K562 (cell line): ENCODE data around the gene NPIPB2. TPM values are rescaled to one million over a fixed set of nuclear protein-coding genes. Genes with fewer than 3 reads are reported as not detected.

Experiments used
- BMI1 ChIP-seq: fragments of 150-350 bp; IDR thresholded peaks from 2 replicates; pipeline ENCODE4 v1.6.1; 2014; ENCODE audit warnings: low read length
- CREBBP ChIP-seq: IDR thresholded peaks from one replicate; pipeline ENCODE4 v1.6.1; 2012; ENCODE audit warnings: low read depth, mild to moderate bottlenecking, control low read depth, inconsistent platforms, low read length
- GABPA ChIP-seq: fragments of 200-800 bp; sonication (Bioruptor generic); conservative IDR thresholded peaks from 2 replicates; pipeline ENCODE4 v1.6.1; 2016; ENCODE audit warnings: low read depth, missing genetic modification characterization, missing compliant biosample characterization
- KDM1A ChIP-seq, 2 experiments: fragments of 450-650 bp; IDR thresholded peaks; 2 replicates each; pipeline ENCODE4 v1.6.1; 2016; ENCODE audit warnings: mild to moderate bottlenecking in 2 of 2
- REST ChIP-seq, 2 experiments: fragments of 450-650 bp; formaldehyde crosslinking in 1 of 2; IDR thresholded peaks; 2 replicates each; pipeline versions ENCODE4 v1.4.0 to v1.6.1; 2014 to 2020; ENCODE audit warnings: mild to moderate bottlenecking in 2 of 2, borderline replicate concordance in 1 of 2, low read depth in 1 of 2
- TAF7 ChIP-seq: fragments of 450-650 bp; IDR thresholded peaks from 2 replicates; pipeline ENCODE4 v1.6.1; 2016; ENCODE audit warnings: missing genetic modification characterization, missing compliant biosample characterization
- TBL1XR1 ChIP-seq, 2 experiments: IDR thresholded peaks; 2 replicates each; pipeline ENCODE4 v1.6.1; 2012; ENCODE audit warnings: improper control_type of control experiment in 2 of 2, low read length in 2 of 2, mild to moderate bottlenecking in 1 of 2
- ZNF174 ChIP-seq: fragments of 250-450 bp; sonication (Bioruptor Pico); IDR thresholded peaks from 2 replicates; pipeline ENCODE4 v1.4.0; 2020; ENCODE audit warnings: mild to moderate bottlenecking
- ZNF253 ChIP-seq: fragments of 250-450 bp; sonication (Bioruptor Pico); conservative IDR thresholded peaks from 2 replicates; pipeline ENCODE4 v1.6.1; 2021; ENCODE audit warnings: mild to moderate bottlenecking
- polyA plus RNA-seq, 8 experiments: library from polyadenylated mRNA; depleted of rRNA in 4 of 8; stranded (reverse) in 5 of 8; unstranded in 3 of 8; fragments of >200 nt; fragmentation: Nextera tagmentation in 2 of 8; fragmentation: Illumina TruSeq in 1 of 8; extraction: Ambion mirVana in 2 of 8; extraction: Trizol in 1 of 8; gene quantifications; 2 replicates each; pipeline versions ENCODE4 v1.2.1 to v1.2.3, GENCODE V29; 2011 to 2014; ENCODE audit warnings: inconsistent platforms in 1 of 8, missing spikeins in 1 of 8
- total RNA-seq, 7 experiments: library from RNA; depleted of rRNA in 6 of 7; stranded (reverse); fragments of >200 nt in 6 of 7; fragmentation: Illumina TruSeq in 2 of 7; extraction: Trizol in 2 of 7; gene quantifications; 2 replicates each; pipeline versions ENCODE4 v1.2.1 to v1.2.3, GENCODE V29; 2011 to 2021; ENCODE audit warnings: low replicate concordance in 1 of 7
- TF ChIP-seq, protein P1 (sequence below): sonication (generic); formaldehyde crosslinking; IDR thresholded peaks from 2 replicates; pipeline ENCODE4 v1.8.1; 2023; ENCODE audit warnings: mild to moderate bottlenecking, missing genetic modification reagents
- TF ChIP-seq, protein P2 (sequence below): sonication (generic); formaldehyde crosslinking; IDR thresholded peaks from 2 replicates; pipeline ENCODE4 v1.8.0; 2022; ENCODE audit warnings: missing genetic modification reagents, mild to moderate bottlenecking, moderate library complexity, borderline replicate concordance

NPIPB2 gene
- total and polyA plus RNA-seq, 9 of the 15 experiments (the other 6 are each of a cell fraction or from before 2014, with no cell fraction given) = 0.21 to 2.9 (median 1.6) TPM; not detected in 1

DNA sequence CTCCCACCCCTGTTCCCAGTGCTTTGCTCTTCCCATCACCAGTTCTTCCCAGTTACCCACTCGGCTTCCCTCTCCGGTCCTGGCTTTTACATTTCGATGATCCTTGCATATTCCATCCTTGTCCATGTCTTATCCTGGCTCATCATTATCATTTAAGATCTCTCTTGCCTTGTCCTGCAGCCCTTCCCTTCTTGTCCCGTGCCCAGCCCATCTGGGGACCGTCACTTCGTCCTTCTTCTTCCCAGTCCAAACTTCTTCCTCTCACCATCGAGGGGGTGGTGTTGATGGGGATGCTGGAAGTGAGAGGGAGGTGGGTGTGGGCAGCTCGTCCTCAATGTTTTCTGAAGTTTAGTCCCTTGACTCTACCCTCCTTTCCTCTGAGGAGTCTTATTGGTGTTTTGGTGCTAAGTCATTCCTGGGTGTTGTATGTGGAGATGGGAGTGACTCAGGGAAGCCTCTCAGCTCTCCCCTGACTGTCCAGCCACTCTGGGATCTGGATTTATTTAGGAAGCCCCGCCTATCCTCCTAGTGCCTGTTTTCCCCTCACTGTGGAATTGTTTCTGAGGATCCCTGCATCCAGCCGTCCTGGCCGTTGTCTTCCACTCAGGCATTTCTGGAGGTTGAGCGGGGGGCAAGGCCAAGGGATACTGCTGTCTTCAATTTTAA is 35.7 kb upstream of the NPIPB2 start (continued):
- no peak for TF ChIP-seq REST (IDR thresholded peaks at IDR 0.05; ENCODE audit: borderline replicate concordance)
- TF ChIP-seq REST (CRISPR knock-in tag; IDR thresholded peaks at IDR 0.05; ENCODE audit: low read depth) = no peak
- no peak for TF ChIP-seq TBL1XR1 (IDR thresholded peaks at IDR 0.05; ENCODE audit: low read length in 2 of 2)
- no peak for TF ChIP-seq TAF7
- TF ChIP-seq, protein P1, sequence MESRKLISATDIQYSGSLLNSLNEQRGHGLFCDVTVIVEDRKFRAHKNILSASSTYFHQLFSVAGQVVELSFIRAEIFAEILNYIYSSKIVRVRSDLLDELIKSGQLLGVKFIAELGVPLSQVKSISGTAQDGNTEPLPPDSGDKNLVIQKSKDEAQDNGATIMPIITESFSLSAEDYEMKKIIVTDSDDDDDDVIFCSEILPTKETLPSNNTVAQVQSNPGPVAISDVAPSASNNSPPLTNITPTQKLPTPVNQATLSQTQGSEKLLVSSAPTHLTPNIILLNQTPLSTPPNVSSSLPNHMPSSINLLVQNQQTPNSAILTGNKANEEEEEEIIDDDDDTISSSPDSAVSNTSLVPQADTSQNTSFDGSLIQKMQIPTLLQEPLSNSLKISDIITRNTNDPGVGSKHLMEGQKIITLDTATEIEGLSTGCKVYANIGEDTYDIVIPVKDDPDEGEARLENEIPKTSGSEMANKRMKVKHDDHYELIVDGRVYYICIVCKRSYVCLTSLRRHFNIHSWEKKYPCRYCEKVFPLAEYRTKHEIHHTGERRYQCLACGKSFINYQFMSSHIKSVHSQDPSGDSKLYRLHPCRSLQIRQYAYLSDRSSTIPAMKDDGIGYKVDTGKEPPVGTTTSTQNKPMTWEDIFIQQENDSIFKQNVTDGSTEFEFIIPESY = no peak
- TF ChIP-seq, protein P2, sequence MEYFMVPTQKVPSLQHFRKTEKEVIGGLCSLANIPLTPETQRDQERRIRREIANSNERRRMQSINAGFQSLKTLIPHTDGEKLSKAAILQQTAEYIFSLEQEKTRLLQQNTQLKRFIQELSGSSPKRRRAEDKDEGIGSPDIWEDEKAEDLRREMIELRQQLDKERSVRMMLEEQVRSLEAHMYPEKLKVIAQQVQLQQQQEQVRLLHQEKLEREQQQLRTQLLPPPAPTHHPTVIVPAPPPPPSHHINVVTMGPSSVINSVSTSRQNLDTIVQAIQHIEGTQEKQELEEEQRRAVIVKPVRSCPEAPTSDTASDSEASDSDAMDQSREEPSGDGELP (CRISPR knock-in tag) = 0 out of 2 replicates have a peak, but pooled peaks have one; percentile 21
- TF ChIP-seq CREBBP = no peak
- no peak for TF ChIP-seq ZNF174 (CRISPR knock-in tag)
- TF ChIP-seq ZNF253 (CRISPR knock-in tag) = no peak
- TF ChIP-seq BMI1 = no peak
- TF ChIP-seq GABPA = no peak
- peak in 1 of 2 experiments; percentile 16; a peak in 1 of 4 replicates for TF ChIP-seq KDM1A (IDR thresholded peaks at IDR 0.05)
